Endodermal cell (in vitro differentiated cells): ENCODE measurements around the gene USP47. TPM values are rescaled to one million over a fixed set of nuclear protein-coding genes. Genes with fewer than 3 reads are reported as not detected.

Experiments used
- DNase-seq: peaks from one replicate; pipeline ENCODE4 v3.0.0-alpha.2; 2017
- H3K27ac ChIP-seq: 2 replicates; pipeline ENCODE4 v1.5.1; 2013; ENCODE audit warnings: mild to moderate bottlenecking, low read depth, low read length, moderate library complexity
- H3K27me3 ChIP-seq: 2 replicates; pipeline ENCODE4 v1.6.1; 2013; ENCODE audit warnings: mild to moderate bottlenecking, low read length, moderate library complexity; ENCODE audit not compliant: insufficient read depth, control insufficient read depth, poor library complexity, severe bottlenecking
- H3K36me3 ChIP-seq: 2 replicates; pipeline ENCODE4 v1.7.0; 2013; ENCODE audit warnings: mild to moderate bottlenecking, low read length, moderate library complexity; ENCODE audit not compliant: control insufficient read depth, insufficient read depth
- H3K4me1 ChIP-seq: one replicate; pipeline ENCODE4 v1.7.0; 2013; ENCODE audit warnings: low read length; ENCODE audit not compliant: control insufficient read depth, insufficient read depth
- H3K4me3 ChIP-seq: 2 replicates; pipeline ENCODE4 v1.5.1; 2013; ENCODE audit warnings: mild to moderate bottlenecking, low read length, moderate library complexity
- H3K9ac ChIP-seq: 2 replicates; pipeline ENCODE4 v1.6.1; 2013; ENCODE audit warnings: mild to moderate bottlenecking, low read length, moderate library complexity; ENCODE audit not compliant: poor library complexity, severe bottlenecking; ENCODE audit errors: extremely low read depth
- H3K9me3 ChIP-seq: 2 replicates; pipeline ENCODE4 v1.6.1; 2013; ENCODE audit warnings: mild to moderate bottlenecking, low read length, moderate library complexity; ENCODE audit not compliant: control insufficient read depth
- H3K27ac Mint-ChIP-seq: 2 replicates; pipeline ENCODE4 v1.8.0; 2020; ENCODE audit warnings: mixed read lengths
- H3K27me3 Mint-ChIP-seq: 2 replicates; pipeline ENCODE4 v1.8.0; 2021; ENCODE audit warnings: mild to moderate bottlenecking, mixed read lengths; ENCODE audit not compliant: insufficient read depth
- H3K36me3 Mint-ChIP-seq: 2 replicates; pipeline ENCODE4 v1.8.0; 2020; ENCODE audit warnings: low read depth, mixed read lengths
- H3K4me1 Mint-ChIP-seq: 2 replicates; pipeline ENCODE4 v1.8.0; 2020; ENCODE audit warnings: mixed read lengths
- H3K4me3 Mint-ChIP-seq: 2 replicates; pipeline ENCODE4 v1.8.0; 2020; ENCODE audit warnings: mild to moderate bottlenecking, moderate library complexity, mixed read lengths
- H3K9me3 Mint-ChIP-seq: 2 replicates; pipeline ENCODE4 v1.8.0; 2020; ENCODE audit warnings: mild to moderate bottlenecking, mixed read lengths
- CTCF ChIP-seq: fragments of 200-600 bp; sonication (generic); conservative IDR thresholded peaks from 2 replicates; pipeline ENCODE4 v1.5.0; 2021; ENCODE audit warnings: antibody characterized with exemption, mild to moderate bottlenecking
- WGBS, 2 experiments: methylation state at CpG; one replicate each; pipeline versions ENCODE4 v1.1.5 to v1.1.7; 2013; ENCODE audit warnings: missing lambda C conversion rate in 2 of 2, mixed read lengths in 1 of 2; ENCODE audit not compliant: insufficient coverage in 1 of 2, insufficient read length in 1 of 2; 5-methylcytosine and 5-hydroxymethylcytosine counted together
- total RNA-seq, 2 donors: library from RNA; stranded (reverse); fragmentation: NEBNext Ultra II Directional in 1 of 2; extraction: Animal tissue kit (Norgen Biotek cat#: 25700) in 1 of 2; gene quantifications; 2 replicates in 1 of 2; 3 replicates in 1 of 2; pipeline ENCODE4 v1.2.1, GENCODE V29; 2021

The USP47 gene
- total RNA-seq, 2 donors from 2014 or later: 26.3 to 26.9 TPM

DNA sequence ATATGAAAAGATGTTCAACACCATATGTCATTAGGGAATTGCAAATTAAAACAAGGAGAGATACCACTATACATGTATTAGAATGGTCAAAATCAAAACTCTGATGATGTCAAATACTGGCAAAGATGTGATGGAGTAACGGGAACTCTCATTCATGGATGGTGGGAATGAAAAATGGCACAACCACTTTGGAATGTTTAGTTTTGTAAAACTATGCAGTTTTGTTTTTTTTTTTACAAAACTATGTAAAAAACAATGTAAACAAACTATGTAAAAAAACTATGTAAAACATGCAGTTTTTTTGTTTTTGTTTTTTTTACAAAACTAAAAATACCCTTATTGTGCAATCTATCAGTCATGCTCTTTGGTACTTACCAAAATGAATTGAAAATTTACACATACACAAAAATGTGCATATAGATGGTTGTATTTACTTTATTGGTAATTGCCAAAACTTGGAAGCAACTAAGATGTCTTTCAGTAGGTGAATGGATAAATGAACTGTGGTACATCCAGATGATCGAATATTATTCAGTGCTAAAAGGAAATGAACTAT is 5.0 kb upstream of the USP47 start:
- Mint-ChIP-seq H3K4me1 (no peaks in the 10 kb centered on the region), H3K4me3 (no peak overlapping the region), H3K27ac (no peak overlapping the region), H3K27me3 (peaks cover 2% of the 10 kb centered on the region), H3K9me3 (no peaks in the 10 kb centered on the region), H3K36me3 (no peaks in the 10 kb centered on the region)
- H3K4me1 ChIP-seq: no peaks in the 10 kb centered on the region
- no peaks in the 10 kb centered on the region for H3K36me3 ChIP-seq
- WGBS, 2 experiments: 88 to 90% methylated on average over 1 to 2 of the region's 2 CpGs
- H3K27me3 ChIP-seq: no peaks in the 10 kb centered on the region
- no peak overlapping the region for H3K27ac ChIP-seq
- no peaks in the 10 kb centered on the region for H3K9me3 ChIP-seq
- H3K4me3 ChIP-seq: no peak overlapping the region
- DNase-seq: no peak
- H3K9ac ChIP-seq: no peak overlapping the region
- TF ChIP-seq CTCF: no peak

GRCh38 chr11:11839718-11840117 is 2.1 kb upstream of the USP47 start:
- Histone ChIP-seq H3K27ac (no peak overlapping the region), H3K9ac (no peak overlapping the region), H3K36me3 (no peaks in the 10 kb centered on the region), H3K4me1 (peaks cover 3% of the 10 kb centered on the region), H3K27me3 (no peaks in the 10 kb centered on the region), H3K9me3 (no peaks in the 10 kb centered on the region), H3K4me3 (no peak overlapping the region)
- Mint-ChIP-seq H3K9me3 (no peaks in the 10 kb centered on the region), H3K4me1 (peaks cover 2% of the 10 kb centered on the region), H3K27ac (no peak overlapping the region), H3K4me3 (no peak overlapping the region), H3K27me3 (peaks cover 2% of the 10 kb centered on the region), H3K36me3 (no peaks in the 10 kb centered on the region)
- no peak for DNase-seq
- TF ChIP-seq CTCF: no peak

- no peaks in the 10 kb centered on the region for H3K36me3 Mint-ChIP-seq
- TF ChIP-seq CTCF: no peak
- H3K27ac ChIP-seq: peak overlapping the region; percentile 97
- 1% methylated on average over 15 to 21 of the region's 21 CpGs for WGBS, 2 experiments
- no peaks in the 10 kb centered on the region for H3K9me3 ChIP-seq
- H3K4me3 Mint-ChIP-seq: no peak overlapping the region
- peaks cover 9% of the 10 kb centered on the region for H3K4me1 Mint-ChIP-seq
- peak overlapping the region; percentile 88 for H3K9ac ChIP-seq
- H3K4me1 ChIP-seq: peaks cover 3% of the 10 kb centered on the region
- DNase-seq: no peak
- H3K4me3 ChIP-seq: peak overlapping the region; percentile 90
- no peaks in the 10 kb centered on the region for H3K9me3 Mint-ChIP-seq
- no peak overlapping the region for H3K27ac Mint-ChIP-seq
- no peaks in the 10 kb centered on the region for H3K27me3 ChIP-seq
- H3K36me3 ChIP-seq: no peaks in the 10 kb centered on the region
- H3K27me3 Mint-ChIP-seq: no peaks in the 10 kb centered on the region
Measured at GRCh38 chr11:11841116-11841722, 553 bp upstream of the USP47 start.
